HG02938 (cell line): ENCODE data around the gene BCL6B.
"Not testable (repeated sequence)": the region's sequence is repeated elsewhere in the genome, so short reads cannot be mapped to it uniquely, and the experiment has no call there.

Experiments used
- ATAC-seq: cut with Tn5 transposase; IDR thresholded peaks from one replicate; pipeline ENCODE4 v1.9.1; 2021; ENCODE audit warnings: mild to moderate bottlenecking, moderate library complexity; ENCODE audit not compliant: unreplicated experiment

BCL6B gene, protein sequence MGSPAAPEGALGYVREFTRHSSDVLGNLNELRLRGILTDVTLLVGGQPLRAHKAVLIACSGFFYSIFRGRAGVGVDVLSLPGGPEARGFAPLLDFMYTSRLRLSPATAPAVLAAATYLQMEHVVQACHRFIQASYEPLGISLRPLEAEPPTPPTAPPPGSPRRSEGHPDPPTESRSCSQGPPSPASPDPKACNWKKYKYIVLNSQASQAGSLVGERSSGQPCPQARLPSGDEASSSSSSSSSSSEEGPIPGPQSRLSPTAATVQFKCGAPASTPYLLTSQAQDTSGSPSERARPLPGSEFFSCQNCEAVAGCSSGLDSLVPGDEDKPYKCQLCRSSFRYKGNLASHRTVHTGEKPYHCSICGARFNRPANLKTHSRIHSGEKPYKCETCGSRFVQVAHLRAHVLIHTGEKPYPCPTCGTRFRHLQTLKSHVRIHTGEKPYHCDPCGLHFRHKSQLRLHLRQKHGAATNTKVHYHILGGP

DNA sequence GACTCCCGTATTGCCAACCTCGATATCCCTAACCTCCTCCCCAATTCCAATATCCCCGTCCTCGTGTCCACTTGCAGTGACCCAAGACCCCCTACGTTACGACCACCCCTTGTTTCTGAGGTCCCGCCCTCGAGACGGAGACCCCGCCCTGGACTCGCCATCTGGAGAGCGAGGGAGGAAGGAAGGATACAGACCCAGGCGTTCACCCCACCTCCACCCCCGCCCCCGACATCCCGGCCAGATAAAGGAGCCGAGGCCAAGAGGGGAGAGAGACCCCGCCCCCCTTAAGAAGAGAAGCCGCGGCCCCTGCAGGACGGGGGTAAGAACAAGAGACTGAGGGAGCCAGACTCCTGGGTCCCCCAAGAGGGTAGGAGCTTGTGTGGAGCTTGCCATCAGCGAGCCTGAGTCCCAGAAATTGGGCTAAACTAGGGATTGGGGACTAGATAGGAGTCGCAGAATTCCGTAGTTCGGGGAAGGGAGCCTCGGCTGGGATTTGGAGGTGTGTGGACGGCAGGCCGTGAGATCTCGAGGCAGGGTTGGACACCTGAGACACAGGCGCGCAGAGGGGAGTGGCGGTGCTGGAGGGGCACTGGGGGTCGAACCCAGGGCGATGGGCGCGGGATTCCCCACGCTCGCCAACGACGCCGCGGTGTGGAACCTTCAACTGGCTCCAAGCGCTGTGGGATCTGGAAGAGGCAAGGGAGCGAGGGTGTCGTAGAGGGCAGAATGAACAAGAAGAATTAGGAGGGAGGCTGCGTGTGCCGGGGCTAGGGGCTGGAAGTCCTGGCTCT is at the start of gene BCL6B:
Gene BCL6B (plus strand): TSS at position 270 of the 791 bp plus-strand sequence. CDS start 622 bp downstream, outside the sequence.
- ATAC-seq: no peak

DNA sequence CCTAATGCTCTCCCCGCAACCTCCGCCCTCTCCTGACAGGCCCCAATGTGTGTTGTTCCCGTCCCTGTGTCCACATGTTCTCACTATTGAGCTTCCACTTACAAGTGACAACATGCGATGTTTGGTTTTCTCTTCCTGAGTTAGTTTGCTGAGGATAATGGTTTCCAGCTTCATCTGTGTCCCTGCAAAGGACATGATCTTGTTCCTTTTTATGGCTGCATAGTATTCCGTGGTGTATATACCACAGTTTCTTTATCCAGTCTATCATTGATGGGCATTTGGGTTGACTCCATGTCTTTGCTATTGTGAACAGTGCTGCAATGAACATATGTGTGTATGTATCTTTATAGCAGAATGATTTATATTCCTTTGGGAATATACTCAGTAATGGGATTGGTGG is 43.4 kb upstream of the BCL6B start:
- not testable (repeated sequence) for ATAC-seq

DNA sequence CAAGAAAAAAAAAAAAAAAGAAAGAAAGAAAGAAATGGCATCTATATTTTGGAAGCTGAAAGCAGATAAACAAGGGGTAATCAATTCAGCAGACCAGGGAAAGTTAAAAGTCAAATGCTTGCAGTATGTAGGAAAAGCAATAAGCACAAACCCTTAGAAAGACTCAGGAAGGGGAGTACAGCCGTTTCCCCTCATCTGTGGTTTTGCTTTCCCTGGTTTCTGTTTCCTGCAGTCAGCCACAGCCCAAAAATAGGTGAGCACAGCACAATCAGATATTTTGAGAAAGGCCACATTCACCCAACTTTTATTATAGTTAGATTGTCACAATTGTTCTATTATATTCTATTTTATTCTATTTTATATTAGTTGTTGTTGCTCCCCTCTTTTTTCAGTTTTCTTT is 41.4 kb upstream of the BCL6B start:
- no peak for ATAC-seq

- no peak for ATAC-seq
Measured at GRCh38 chr17:6985266-6985665, 37.6 kb upstream of the BCL6B start.

GRCh38 chr17:6986676-6987075 is 36.2 kb upstream of the BCL6B start:
- ATAC-seq: no peak

DNA sequence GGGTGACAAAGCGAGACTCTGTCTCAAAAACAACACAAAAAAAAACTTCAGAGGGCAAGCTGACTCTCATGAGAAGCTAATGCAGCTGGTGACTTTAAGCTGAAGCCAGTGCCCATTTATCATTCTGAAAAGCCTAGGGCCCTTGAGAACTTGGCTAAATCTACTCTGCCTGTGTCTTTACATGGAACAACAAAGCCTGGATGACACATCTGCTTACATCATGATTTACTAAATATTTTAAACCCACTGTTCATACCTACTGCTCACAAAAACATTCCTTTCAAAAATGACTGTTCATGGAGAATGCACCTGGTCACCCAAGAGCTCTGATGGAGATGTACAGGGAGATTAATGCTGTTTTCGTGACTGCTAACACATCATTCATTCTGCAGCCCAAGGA is 33.1 kb upstream of the BCL6B start:
- ATAC-seq: no peak

- ATAC-seq: not testable (repeated sequence)
Measured at GRCh38 chr17:6993613-6994056, 29.2 kb upstream of the BCL6B start.

- no peak for ATAC-seq
Measured at GRCh38 chr17:6994118-6994598, 28.7 kb upstream of the BCL6B start.

GRCh38 chr17:6994666-6995256 is 28.1 kb upstream of the BCL6B start:
- no peak for ATAC-seq

DNA sequence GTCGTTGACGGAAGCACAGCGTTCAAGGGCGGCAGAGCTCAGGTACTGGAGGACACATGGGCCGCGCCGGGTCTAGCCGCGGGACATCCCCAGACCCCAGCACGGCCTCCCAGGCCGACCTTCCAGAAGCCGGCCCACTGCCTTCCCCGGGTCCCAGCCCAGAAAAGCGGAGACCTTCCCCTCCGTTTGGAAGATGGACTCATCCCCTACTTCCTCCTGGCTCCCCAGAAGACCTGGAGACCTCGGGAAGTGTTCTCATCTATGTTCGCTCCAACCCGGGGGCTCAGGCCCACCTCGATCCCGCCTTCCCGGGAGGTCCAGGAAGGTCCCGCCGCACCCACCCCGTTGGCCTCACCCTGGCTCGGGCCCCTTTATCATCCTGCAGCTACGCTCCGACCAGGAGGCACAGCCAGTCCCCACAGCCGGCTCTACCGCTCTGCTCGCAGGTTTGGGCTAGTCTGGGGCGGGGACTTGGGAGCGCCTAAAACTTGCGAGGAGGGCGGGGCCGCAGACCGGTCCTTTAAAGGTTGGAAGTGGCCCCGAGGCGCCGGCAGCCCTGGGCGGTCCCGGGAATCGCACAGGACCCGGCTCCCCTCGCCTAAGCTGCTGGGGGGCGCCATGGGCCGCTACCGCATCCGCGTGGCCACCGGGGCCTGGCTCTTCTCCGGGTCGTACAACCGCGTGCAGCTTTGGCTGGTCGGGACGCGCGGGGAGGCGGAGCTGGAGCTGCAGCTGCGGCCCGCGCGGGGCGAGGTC is 27.2 kb upstream of the BCL6B start, which contains the start of gene ALOX12:
Gene ALOX12 (plus strand): TSS at position 550 of the 756 bp plus-strand sequence. CDS start 69 bp downstream, at position 619.
- ATAC-seq: no peak

GRCh38 chr17:6996256-6997011 is 26.4 kb upstream of the BCL6B start:
- ATAC-seq: no peak

DNA sequence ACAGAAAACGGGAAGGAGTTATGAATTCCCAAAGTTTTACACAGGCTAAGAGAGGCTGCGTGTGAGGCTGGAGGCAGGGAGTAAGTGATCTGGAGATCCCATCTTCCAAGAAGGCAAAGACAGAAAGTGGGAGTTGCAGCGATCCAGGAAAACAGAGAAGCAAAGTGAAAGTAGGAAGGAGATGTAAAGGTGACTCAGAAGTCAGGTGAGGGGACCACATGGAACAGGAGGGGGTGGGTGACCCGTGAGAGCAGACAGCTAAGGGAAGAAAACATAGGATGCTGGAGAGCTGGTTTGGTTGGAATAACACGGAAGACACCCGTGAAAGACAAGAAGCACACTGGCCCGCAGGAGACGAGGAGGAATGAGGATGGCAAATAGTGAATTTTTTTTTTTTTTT is 25.7 kb upstream of the BCL6B start:
- no peak for ATAC-seq

GRCh38 chr17:6998855-6999508 is 23.9 kb upstream of the BCL6B start:
- no peak for ATAC-seq

DNA sequence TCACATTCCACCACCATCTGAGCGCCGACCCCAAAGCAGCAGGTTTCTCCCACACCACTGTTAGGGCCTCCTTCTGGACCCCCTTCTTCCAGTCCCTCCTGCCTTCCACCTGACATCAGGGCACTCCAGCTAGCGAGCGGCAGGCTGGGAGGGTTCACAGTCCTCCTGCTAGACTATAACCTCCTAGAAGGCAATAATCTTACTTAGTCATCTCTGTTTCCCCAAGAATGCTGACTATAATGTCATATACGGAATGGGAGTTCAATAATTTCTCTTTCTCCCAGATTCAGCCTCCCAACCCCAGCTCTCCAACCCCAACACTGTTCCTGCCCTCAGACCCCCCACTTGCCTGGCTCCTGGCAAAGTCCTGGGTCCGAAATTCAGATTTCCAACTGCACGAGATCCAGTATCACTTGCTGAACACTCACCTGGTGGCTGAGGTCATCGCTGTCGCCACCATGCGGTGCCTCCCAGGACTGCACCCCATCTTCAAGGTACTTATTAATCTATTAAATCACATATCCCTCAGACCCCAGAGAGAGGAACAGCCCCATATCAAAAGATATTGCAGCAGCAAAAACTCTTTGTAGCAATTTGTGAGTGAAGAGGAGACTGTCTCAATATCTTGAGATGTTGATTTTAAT is 21.4 kb upstream of the BCL6B start:
- ATAC-seq: no peak

GRCh38 chr17:7002288-7003047 is 20.4 kb upstream of the BCL6B start:
- ATAC-seq: no peak

DNA sequence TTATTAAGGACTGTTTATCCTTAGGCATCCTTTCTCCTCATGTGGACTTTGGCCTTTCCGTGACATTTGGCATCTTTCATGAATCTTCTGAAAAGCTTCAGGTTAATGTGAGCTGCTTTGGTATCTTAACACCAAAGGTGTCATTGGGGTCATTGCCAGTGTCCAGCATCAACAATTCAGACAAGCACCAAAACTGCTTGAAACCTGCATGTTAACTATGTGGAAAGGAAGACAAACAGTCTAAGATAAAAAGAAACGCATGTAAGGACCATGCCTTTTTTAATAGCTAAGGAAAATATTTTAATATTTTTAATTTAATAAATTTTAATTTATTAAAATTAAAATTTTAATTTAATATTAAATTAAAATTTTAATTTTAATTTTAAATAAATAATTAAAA is 19.1 kb upstream of the BCL6B start:
- ATAC-seq: no peak

GRCh38 chr17:7004398-7005253 is 18.2 kb upstream of the BCL6B start:
- ATAC-seq: no peak
